ENCODE results near the gene KIF25.

The KIF25 gene

DNA sequence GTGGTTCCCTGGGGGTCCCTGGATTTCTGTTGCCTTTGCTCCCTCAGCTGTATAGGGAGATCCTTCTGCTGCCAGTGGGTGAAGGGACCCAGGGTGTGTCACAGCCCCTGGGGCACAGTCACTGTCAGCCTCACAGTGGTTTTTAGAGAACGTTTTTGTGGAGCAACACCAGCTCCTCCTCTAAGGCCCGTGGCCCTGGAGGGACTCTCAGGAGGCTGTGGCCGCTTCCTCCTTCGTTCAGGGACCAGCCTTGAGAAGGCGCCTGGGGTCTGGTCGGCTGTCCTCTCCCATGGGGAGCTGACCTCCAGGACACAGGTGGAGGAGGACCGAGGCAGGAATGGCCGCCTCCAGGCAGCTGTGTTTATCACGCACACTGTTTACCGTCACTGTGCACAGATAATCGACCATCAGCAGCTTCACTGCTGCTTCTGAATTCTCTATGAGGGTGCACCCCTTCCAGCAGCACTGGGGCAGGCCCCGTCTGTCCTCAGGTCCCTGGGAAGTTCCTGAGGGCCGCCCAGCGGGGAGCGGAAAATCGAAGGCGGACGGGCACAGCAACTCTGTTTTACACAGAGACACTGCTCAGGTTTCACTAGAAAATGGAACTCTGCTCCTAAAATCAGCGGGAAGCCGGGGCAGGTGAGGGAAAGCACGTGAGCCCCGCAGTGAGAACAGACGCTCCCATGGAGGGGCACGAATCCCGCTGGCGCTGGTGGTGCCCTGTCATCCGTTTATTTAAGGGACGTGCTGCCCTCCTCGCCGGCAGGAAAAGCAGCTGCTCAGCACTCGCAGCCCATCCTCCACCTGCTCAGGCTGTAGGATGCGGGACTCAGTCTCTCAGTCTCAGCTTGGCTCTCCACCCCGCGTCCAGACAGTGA, 92.0 kb downstream of the KIF25 start:
- DNase-seq (no peak), ATAC-seq (no peak)

DNA sequence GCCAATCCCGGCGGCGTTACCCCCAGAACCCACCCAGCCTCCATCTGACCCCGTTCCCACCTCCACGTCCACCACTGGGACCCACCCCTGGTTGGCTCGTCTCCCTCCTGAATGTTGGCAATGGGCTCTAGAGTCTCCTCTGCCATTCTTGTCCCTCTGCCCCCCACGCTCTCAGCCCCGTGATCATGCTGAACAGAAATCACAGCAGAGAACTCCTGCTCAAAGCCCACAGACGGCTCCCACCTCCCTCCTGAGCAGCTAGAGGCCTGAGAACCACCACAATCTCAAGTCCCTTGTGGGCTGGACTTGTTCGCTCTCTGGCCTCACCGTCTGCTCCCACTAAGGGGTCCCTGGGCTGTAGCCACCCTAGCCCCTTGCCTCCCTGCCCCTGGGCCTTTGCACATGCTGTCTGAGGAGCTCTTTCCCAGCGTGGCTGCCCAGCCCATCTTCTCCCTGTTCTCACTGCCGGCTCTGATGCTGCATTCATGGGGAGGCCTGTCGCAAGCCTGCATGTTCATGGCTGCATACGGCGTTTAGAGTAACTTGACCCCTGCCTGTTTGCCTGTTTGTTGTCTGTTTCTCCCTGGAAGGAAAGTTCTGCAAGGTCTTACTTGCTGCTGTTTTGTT, 92.7 kb downstream of the KIF25 start:
- ATAC-seq (no peak), DNase-seq (no peak)

DNA sequence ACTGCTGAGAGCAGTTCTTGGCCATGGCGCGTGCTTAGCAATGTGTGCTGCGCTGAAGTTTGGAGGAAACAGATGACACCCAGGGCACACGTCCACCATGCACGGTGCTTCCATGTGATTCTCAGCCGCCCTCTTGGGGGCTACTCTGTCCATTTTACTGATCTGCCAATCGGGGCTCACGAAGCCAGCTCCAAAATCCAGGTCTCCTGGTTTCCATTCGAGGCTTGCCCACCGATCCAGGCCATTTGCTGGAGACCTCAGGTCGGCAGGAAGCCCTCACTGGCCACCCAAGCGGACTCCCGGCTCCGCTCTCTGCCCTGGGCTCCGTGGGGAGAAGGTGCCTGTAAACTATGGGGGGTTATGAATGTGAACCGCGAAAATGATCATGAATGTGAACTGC, 93.2 kb downstream of the KIF25 start:
- ATAC-seq, result no peak
- no peak for DNase-seq

- ATAC-seq (no peak), DNase-seq (no peak)
Observed at GRCh38 chr6:168091381-168092264, 94.2 kb downstream of the KIF25 start.

DNA sequence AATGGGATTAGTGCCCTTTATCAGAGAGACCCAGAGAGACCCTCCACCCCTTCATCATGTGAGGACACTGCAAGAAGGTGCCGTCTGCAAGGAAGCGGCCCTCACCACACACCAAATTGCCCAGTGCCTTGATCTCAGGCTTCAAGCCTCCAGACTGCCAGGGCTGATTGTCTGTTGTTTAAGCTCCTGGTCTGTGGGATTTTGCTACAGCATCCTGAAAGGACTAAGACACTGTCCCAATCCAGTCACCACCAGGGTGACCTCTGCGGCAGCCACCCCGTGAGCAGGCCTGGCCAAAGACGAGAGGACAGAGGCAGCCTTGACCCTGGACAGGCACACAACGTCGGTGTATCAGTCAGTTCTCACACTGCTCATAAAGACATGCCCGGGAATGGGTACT, 95.1 kb downstream of the KIF25 start:
- no peak for ATAC-seq
- DNase-seq, result no peak

DNA sequence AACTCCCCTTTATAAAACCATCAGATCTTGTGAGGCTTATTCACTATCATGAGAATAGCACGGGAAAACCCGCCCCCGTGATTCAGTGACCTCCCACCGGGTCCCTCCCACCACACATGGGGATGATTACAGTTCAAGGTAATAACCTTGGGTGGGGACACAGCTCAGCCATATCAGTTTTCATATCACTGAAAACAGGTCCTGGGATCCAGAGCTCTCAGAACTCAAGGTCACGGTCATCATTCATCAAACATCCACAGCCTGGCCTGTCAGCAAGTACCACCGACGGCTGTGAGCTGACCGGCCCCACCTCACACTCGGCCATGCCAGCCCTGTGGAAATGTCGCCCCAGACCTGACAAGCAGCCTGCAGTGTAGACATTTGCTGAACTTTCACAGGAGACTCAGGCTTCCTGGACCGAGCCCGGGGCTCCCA, 95.6 kb downstream of the KIF25 start:
- DNase-seq (no peak), ATAC-seq (no peak)

- DNase-seq (no peak), ATAC-seq (no peak)
Observed at GRCh38 chr6:168093634-168094033, 96.2 kb downstream of the KIF25 start.
